Breast epithelium (tissue), 4 donors: ENCODE results near the gene FOLR2. TPM values are rescaled to one million over a fixed set of nuclear protein-coding genes. Genes with fewer than 3 reads are reported as not detected.
A peak's percentile ranks its signal among the peaks of the same experiment; 100 is the strongest.

Experiments used
- DNase-seq, 2 donors: peaks; one replicate each; pipeline ENCODE4 v3.0.0-alpha.2; 2019; ENCODE audit warnings: low spot score in 2 of 2
- H3K27ac ChIP-seq, 2 donors: fragments of 200-600 bp; sonication (generic) in 1 of 2; one replicate each; pipeline ENCODE4 v1.5.1; 2016 to 2019; ENCODE audit warnings: mild to moderate bottlenecking in 1 of 2
- H3K27me3 ChIP-seq, 2 donors: fragments of 200-600 bp; sonication (generic) in 1 of 2; one replicate each; pipeline versions ENCODE4 v1.5.1 to v1.6.0; 2017 to 2019; ENCODE audit warnings: control low read depth in 1 of 2, mild to moderate bottlenecking in 1 of 2
- H3K36me3 ChIP-seq: fragments of 200-600 bp; one replicate; pipeline ENCODE4 v1.5.1; 2019
- H3K4me1 ChIP-seq, 2 donors: fragments of 200-600 bp; sonication (generic); one replicate each; pipeline ENCODE4 v1.5.1; 2016 to 2019; ENCODE audit warnings: control low read depth in 1 of 2
- H3K4me3 ChIP-seq, 3 donors: fragments of 200-600 bp; sonication (generic); 1 replicate in 2 of 3; 2 replicates in 1 of 3; pipeline ENCODE4 v1.5.1; 2016 to 2019; ENCODE audit warnings: mild to moderate bottlenecking in 3 of 3, moderate library complexity in 2 of 3
- H3K9me3 ChIP-seq, 2 donors: fragments of 200-600 bp; sonication (generic) in 1 of 2; one replicate each; pipeline ENCODE4 v1.5.1; 2016 to 2019; ENCODE audit warnings: control low read depth in 1 of 2
- POLR2A ChIP-seq: fragments of 450-650 bp; IDR thresholded peaks from one replicate; pipeline ENCODE4 v1.6.1; 2016; ENCODE audit warnings: antibody characterized with exemption, mild to moderate bottlenecking, moderate library complexity
- POLR2AphosphoS5 ChIP-seq, 3 donors: sonication (generic); formaldehyde crosslinking; IDR thresholded peaks; one replicate each; pipeline ENCODE4 v1.6.1; 2017; ENCODE audit warnings: antibody characterized with exemption in 3 of 3
- intact Hi-C: fragments of 100-400 bp; cut with DNase I; formaldehyde crosslinking; loops from one replicate; pipeline ENCODE4 v1.15.1; 2023; ENCODE audit warnings: low total_unique reads
- total RNA-seq, 3 donors: library from RNA; depleted of rRNA; stranded (reverse); fragments of >200 nt; gene quantifications; one replicate each; pipeline ENCODE4 v1.1.0, GENCODE V29; 2016
- TF ChIP-seq, protein P1 (sequence below), 3 donors: fragments of 450-650 bp; IDR thresholded peaks; one replicate each; pipeline ENCODE4 v1.5.1; 2016 to 2017; ENCODE audit warnings: antibody characterized with exemption in 3 of 3, mild to moderate bottlenecking in 3 of 3, moderate library complexity in 3 of 3

Gene FOLR2
- total RNA-seq, 3 donors from 2014 or later: 5.2 to 143 (median 16.7) TPM

DNA sequence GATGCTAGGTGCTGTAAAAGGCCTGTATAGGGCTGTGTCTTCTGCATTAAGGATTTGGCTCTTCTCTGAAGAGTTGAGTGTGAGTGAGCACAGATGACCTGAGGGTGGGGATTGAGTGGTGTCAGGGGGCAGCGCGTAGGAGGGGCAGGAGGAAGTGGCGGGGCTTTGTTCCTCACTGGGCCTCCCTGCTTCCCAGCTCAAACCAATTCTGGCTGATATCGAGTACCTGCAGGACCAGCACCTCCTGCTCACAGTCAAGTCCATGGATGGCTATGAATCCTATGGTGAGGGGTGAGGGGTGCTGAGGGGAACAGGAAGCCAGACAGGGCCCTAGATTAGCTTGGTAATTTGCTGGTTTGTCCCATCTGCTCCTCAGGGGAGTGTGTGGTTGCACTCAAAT is 18.3 kb downstream of the FOLR2 start:
- H3K27ac ChIP-seq: no peak overlapping the region
- TF ChIP-seq POLR2A: no peak
- TF ChIP-seq, protein P1, sequence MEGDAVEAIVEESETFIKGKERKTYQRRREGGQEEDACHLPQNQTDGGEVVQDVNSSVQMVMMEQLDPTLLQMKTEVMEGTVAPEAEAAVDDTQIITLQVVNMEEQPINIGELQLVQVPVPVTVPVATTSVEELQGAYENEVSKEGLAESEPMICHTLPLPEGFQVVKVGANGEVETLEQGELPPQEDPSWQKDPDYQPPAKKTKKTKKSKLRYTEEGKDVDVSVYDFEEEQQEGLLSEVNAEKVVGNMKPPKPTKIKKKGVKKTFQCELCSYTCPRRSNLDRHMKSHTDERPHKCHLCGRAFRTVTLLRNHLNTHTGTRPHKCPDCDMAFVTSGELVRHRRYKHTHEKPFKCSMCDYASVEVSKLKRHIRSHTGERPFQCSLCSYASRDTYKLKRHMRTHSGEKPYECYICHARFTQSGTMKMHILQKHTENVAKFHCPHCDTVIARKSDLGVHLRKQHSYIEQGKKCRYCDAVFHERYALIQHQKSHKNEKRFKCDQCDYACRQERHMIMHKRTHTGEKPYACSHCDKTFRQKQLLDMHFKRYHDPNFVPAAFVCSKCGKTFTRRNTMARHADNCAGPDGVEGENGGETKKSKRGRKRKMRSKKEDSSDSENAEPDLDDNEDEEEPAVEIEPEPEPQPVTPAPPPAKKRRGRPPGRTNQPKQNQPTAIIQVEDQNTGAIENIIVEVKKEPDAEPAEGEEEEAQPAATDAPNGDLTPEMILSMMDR (IDR thresholded peaks at IDR 0.05): no peak
- no peak for TF ChIP-seq POLR2AphosphoS5 (IDR thresholded peaks at IDR 0.05)
- no peak overlapping the region for H3K4me3 ChIP-seq
- intact Hi-C loops: no loop called here
- no peaks in the 10 kb centered on the region for H3K27me3 ChIP-seq
- peak in 1 of 2 donors; percentile 8 for DNase-seq
- peaks cover 0 to 5% of the 10 kb centered on the region in 2 donors for H3K4me1 ChIP-seq
- no peaks in the 10 kb centered on the region for H3K9me3 ChIP-seq
- peaks cover 5% of the 10 kb centered on the region for H3K36me3 ChIP-seq

DNA sequence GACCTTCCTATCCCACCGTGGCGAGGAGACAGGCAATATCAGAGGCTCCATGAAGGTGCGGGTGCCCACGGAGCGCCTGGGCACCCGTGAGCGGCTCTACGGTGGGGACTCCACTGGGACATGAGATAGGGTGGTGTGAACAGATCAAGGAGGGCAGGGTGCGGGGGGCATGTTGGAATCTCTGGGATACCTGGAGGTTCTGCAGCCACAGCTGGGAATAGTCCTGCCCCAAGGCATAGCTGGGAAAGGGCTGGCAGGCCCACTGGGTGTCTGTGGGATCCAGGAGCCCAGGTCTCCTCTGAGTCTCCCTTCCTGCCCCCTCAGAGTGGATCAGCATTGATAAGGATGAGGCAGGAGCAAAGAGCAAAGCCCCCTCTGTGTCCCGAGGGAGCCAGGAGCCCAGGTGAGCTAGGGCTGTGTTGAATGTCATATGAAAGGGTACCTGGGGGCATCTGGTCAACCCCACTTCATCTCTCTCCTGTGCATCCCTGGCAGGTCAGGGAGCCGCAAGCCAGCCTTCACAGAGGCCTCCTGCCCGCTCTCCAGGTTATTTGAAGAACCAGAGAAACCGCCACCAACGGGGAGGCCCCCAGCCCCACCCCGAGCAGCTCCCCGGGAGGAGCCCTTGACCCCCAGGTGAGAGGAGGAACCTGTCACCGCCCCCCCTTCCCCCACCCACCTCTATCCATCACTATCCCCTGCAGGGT is 18.9 kb downstream of the FOLR2 start:
- Histone ChIP-seq H3K27ac (peak overlapping the region in 1 of 2 donors; percentile 1), H3K4me1 (peaks cover 0 to 11% of the 10 kb centered on the region in 2 donors), H3K36me3 (peaks cover 2% of the 10 kb centered on the region), H3K27me3 (no peaks in the 10 kb centered on the region), H3K4me3 (no peak overlapping the region), H3K9me3 (no peaks in the 10 kb centered on the region)
- no peak for DNase-seq
- intact Hi-C loops: no loop called here
- TF ChIP-seq POLR2A (no peak), POLR2AphosphoS5 (IDR thresholded peaks at IDR 0.05) (no peak)
- TF ChIP-seq, protein P1 (IDR thresholded peaks at IDR 0.05): no peak

DNA sequence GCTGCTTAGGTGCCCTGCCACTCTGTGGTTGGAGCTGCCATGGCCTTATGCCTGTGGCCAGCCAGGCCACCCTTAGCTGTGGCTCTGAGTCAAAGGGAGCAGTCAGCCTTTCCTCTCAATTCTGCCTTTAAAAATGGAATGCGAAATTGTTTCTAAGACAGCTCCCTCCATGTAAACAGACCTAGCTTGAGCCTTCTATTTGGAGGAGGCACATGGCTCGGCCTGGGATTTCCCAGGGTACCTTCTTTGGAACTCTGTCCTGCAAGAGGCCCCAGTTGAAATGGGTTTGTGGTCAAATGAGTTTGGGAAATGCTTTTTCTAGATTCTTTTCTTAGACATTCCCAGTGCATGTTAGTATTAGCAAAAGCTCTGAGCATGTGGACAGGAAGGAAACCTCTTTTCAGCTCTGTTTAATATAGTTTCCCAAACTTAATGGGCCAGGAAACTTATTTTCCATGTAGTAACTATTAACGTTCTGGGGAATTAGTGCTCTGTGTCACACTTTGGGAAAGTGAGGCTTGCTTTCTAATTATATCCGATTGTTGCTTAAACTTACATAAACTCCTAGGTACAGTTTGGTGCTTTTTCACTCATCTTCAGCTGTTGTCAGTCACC is 19.6 kb downstream of the FOLR2 start:
- intact Hi-C loops: no loop called here
- TF ChIP-seq POLR2AphosphoS5 (IDR thresholded peaks at IDR 0.05) (no peak), POLR2A (no peak)
- TF ChIP-seq, protein P1 (IDR thresholded peaks at IDR 0.05): no peak
- peak in 1 of 2 donors; percentile 9 for DNase-seq
- Histone ChIP-seq H3K9me3 (no peaks in the 10 kb centered on the region), H3K36me3 (no peaks in the 10 kb centered on the region), H3K27ac (peak overlapping the region in 1 of 2 donors; percentile 1), H3K4me3 (no peak overlapping the region), H3K27me3 (peaks cover 0 to 3% of the 10 kb centered on the region in 2 donors), H3K4me1 (peaks cover 0 to 11% of the 10 kb centered on the region in 2 donors)

DNA sequence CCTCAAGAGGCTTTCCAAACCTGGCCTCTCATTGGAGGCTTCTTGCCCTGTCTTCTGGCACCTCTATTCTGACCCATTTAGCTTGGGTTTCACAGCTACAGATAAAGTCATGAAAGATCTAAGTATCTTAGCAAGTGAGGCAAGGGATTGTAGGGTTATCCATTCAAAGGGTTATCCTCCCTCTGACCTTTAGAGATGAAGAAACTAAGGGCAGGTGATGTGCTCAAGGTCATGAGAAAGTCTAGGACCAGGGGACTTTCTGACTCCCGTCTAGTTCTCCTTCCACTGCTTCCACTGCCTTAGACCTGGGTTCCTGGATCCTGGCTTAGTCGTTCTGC is 20.1 kb downstream of the FOLR2 start:
- Histone ChIP-seq H3K4me3 (no peak overlapping the region), H3K27me3 (peaks cover 0 to 3% of the 10 kb centered on the region in 2 donors), H3K9me3 (no peaks in the 10 kb centered on the region), H3K4me1 (peaks cover 0 to 11% of the 10 kb centered on the region in 2 donors), H3K27ac (no peak overlapping the region), H3K36me3 (no peaks in the 10 kb centered on the region)
- DNase-seq: no peak
- intact Hi-C loops: no loop called here
- TF ChIP-seq POLR2A (no peak), POLR2AphosphoS5 (IDR thresholded peaks at IDR 0.05) (no peak)
- TF ChIP-seq, protein P1 (IDR thresholded peaks at IDR 0.05): no peak
